CD8-positive, alpha-beta memory T cell (primary cell): ENCODE results near the gene ACY1. TPM values are rescaled to one million over a fixed set of nuclear protein-coding genes. Genes with fewer than 3 reads are reported as not detected.
A peak's percentile ranks its signal among the peaks of the same experiment; 100 is the strongest.
"Not testable (repeated sequence)": the region's sequence is repeated elsewhere in the genome, so short reads cannot be mapped to it uniquely, and the experiment has no call there.

Experiments used
- CTCF ChIA-PET: fragments of 350-600 bp; sonication (Branson Sonifier 250); formaldehyde crosslinking; loops from one replicate; lab custom pipeline; 2021; ENCODE audit warnings: antibody characterized with exemption; lab: Charles Lee
- POLR2A ChIA-PET: fragments of 350-600 bp; sonication (Branson Sonifier 250); formaldehyde crosslinking; loops from one replicate; lab custom pipeline; 2021; ENCODE audit warnings: antibody characterized with exemption; lab: Charles Lee
- DNase-seq, 5 donors: peaks; one replicate each; pipeline versions ENCODE4 v3.0.0 to v3.0.0-alpha.2; 2020 to 2022; ENCODE audit warnings: mixed read lengths in 1 of 5
- H3K27ac ChIP-seq: one replicate; pipeline ENCODE4 v1.7.0; 2013; ENCODE audit warnings: low read depth, mild to moderate bottlenecking, low read length, moderate library complexity
- H3K27me3 ChIP-seq: 2 replicates; pipeline ENCODE4 v1.7.0; 2013; ENCODE audit warnings: low read length, mild to moderate bottlenecking; ENCODE audit not compliant: insufficient read depth, poor library complexity, severe bottlenecking
- H3K36me3 ChIP-seq: 2 replicates; pipeline ENCODE4 v1.7.0; 2013; ENCODE audit warnings: mild to moderate bottlenecking, low read length, moderate library complexity; ENCODE audit not compliant: insufficient read depth
- H3K4me1 ChIP-seq: 2 replicates; pipeline ENCODE4 v1.7.0; 2013; ENCODE audit warnings: mild to moderate bottlenecking, low read length, moderate library complexity; ENCODE audit not compliant: insufficient read depth
- H3K4me3 ChIP-seq: 2 replicates; pipeline ENCODE4 v1.7.0; 2013; ENCODE audit warnings: mild to moderate bottlenecking, low read length
- H3K9me3 ChIP-seq: 2 replicates; pipeline ENCODE4 v1.7.0; 2013; ENCODE audit warnings: mild to moderate bottlenecking, low read length
- H3K27ac Mint-ChIP-seq, 8 donors: one replicate each; pipeline ENCODE4 v1.8.0; 2020 to 2021; ENCODE audit warnings: mixed read lengths in 8 of 8, mild to moderate bottlenecking in 6 of 8, inconsistent platforms in 3 of 8, moderate library complexity in 3 of 8
- H3K27me3 Mint-ChIP-seq, 2 donors: one replicate each; pipeline ENCODE4 v1.8.0; 2020 to 2021; ENCODE audit warnings: mixed read lengths in 2 of 2, mild to moderate bottlenecking in 1 of 2, moderate library complexity in 1 of 2
- H3K36me3 Mint-ChIP-seq, 3 donors: one replicate each; pipeline ENCODE4 v1.8.0; 2020 to 2021; ENCODE audit warnings: mixed read lengths in 3 of 3, inconsistent platforms in 1 of 3, mild to moderate bottlenecking in 1 of 3
- H3K4me1 Mint-ChIP-seq, 3 donors: one replicate each; pipeline ENCODE4 v1.8.0; 2020 to 2021; ENCODE audit warnings: mixed read lengths in 3 of 3, inconsistent platforms in 1 of 3, mild to moderate bottlenecking in 1 of 3
- H3K4me3 Mint-ChIP-seq, 7 donors: one replicate each; pipeline ENCODE4 v1.8.0; 2020 to 2021; ENCODE audit warnings: mixed read lengths in 7 of 7, mild to moderate bottlenecking in 6 of 7, moderate library complexity in 4 of 7, inconsistent platforms in 2 of 7
- H3K9me3 Mint-ChIP-seq, 5 donors: one replicate each; pipeline ENCODE4 v1.8.0; 2020 to 2022; ENCODE audit warnings: mixed read lengths in 5 of 5, mild to moderate bottlenecking in 3 of 5, moderate library complexity in 2 of 5, inconsistent platforms in 1 of 5
- polyA plus RNA-seq: library from polyadenylated mRNA; unstranded; fragments of 300-500 nt; fragmentation: Illumina TruSeq; gene quantifications from one replicate; pipeline ENCODE4 v1.2.3, GENCODE V29; 2021
- total RNA-seq, 2 experiments: library from RNA; stranded (reverse); gene quantifications; one replicate each; pipeline ENCODE4 v1.2.3, GENCODE V29; 2021

The ACY1 gene
- total and polyA plus RNA-seq, 3 experiments from 2014 or later: 13.8 to 49.0 (median 46.1) TPM

GRCh38 chr3:51988286-51989146 lies 5.2 kb downstream of the ACY1 start:
- no peaks in the 10 kb centered on the region for H3K27me3 ChIP-seq
- Mint-ChIP-seq H3K27me3 (no peaks in the 10 kb centered on the region), H3K4me1 (peaks cover 13 to 22% (median 22%) of the 10 kb centered on the region in 3 donors), H3K36me3 (peaks cover 0 to 22% (median 0%) of the 10 kb centered on the region in 3 donors), H3K9me3 (no peaks in the 10 kb centered on the region), H3K4me3 (no peak overlapping the region), H3K27ac (peak overlapping the region in 6 of 8 donors; percentile 6 to 89 (median 56))
- DNase-seq: no peak
- no peak overlapping the region for H3K4me3 ChIP-seq
- no peaks in the 10 kb centered on the region for H3K9me3 ChIP-seq
- H3K4me1 ChIP-seq: peaks cover 3% of the 10 kb centered on the region
- ChIA-PET CTCF (interaction anchor here (2.7 kb wide), 1 partner anchor 15 kb away, joined by 10 read pairs; the partner anchor contains the start of gene ABHD14B), POLR2A (no interaction called here)
- peaks cover 10% of the 10 kb centered on the region for H3K36me3 ChIP-seq
- no peak overlapping the region for H3K27ac ChIP-seq

GRCh38 chr3:51990501-51990971 lies 7.2 kb downstream of the ACY1 start:
- H3K9me3 Mint-ChIP-seq, H3K9me3 ChIP-seq, H3K4me3 ChIP-seq, POLR2A ChIA-PET, H3K27me3 ChIP-seq, H3K27ac Mint-ChIP-seq, DNase-seq, H3K4me3 Mint-ChIP-seq, H3K27ac ChIP-seq, H3K27me3 Mint-ChIP-seq: not testable (repeated sequence)
- H3K4me1 Mint-ChIP-seq: peaks cover 23 to 36% (median 36%) of the 10 kb centered on the region in 3 donors
- Histone ChIP-seq H3K4me1 (peaks cover 17% of the 10 kb centered on the region), H3K36me3 (peaks cover 22% of the 10 kb centered on the region)
- CTCF ChIA-PET: interaction anchor here (1.1 to 2.0 kb wide), 4 partner anchors 8 to 48 kb away, joined by 3 to 7 read pairs (median 5); partner anchors contain the start of genes ABHD14B, ACY1 and PARP3
- peaks cover 1 to 42% (median 5%) of the 10 kb centered on the region in 3 donors for H3K36me3 Mint-ChIP-seq

- H3K27ac ChIP-seq: no peak overlapping the region
- peaks cover 22% of the 10 kb centered on the region for H3K36me3 ChIP-seq
- ChIA-PET POLR2A (interaction anchor here (0.5 to 1.4 kb wide), 2 partner anchors 9 to 1051 kb away, joined by 3 to 4 read pairs; partner anchors contain the start of gene ACY1), CTCF (interaction anchor here (0.9 to 2.0 kb wide), 6 partner anchors 9 to 50 kb away, joined by 3 to 7 read pairs (median 4); partner anchors contain the start of genes ABHD14B, ACY1 and PARP3)
- Mint-ChIP-seq H3K27ac (peak overlapping the region in 3 of 8 donors; percentile 2 to 66 (median 47)), H3K36me3 (peaks cover 3 to 45% (median 5%) of the 10 kb centered on the region in 3 donors), H3K27me3 (no peaks in the 10 kb centered on the region), H3K4me1 (peaks cover 30 to 48% (median 46%) of the 10 kb centered on the region in 3 donors), H3K9me3 (no peaks in the 10 kb centered on the region), H3K4me3 (no peak overlapping the region)
- no peaks in the 10 kb centered on the region for H3K27me3 ChIP-seq
- H3K4me3 ChIP-seq: no peak overlapping the region
- peaks cover 17% of the 10 kb centered on the region for H3K4me1 ChIP-seq
- H3K9me3 ChIP-seq: no peaks in the 10 kb centered on the region
- no peak for DNase-seq
Measured at GRCh38 chr3:51992017-51992682, 8.8 kb downstream of the ACY1 start.

GRCh38 chr3:51993657-51994056 lies 10.3 kb downstream of the ACY1 start:
- H3K36me3 Mint-ChIP-seq: peaks cover 3 to 45% (median 5%) of the 10 kb centered on the region in 3 donors
- POLR2A ChIA-PET, H3K27me3 Mint-ChIP-seq, DNase-seq, H3K9me3 Mint-ChIP-seq, H3K4me3 ChIP-seq, H3K27ac ChIP-seq, H3K27me3 ChIP-seq, H3K9me3 ChIP-seq: not testable (repeated sequence)
- Histone ChIP-seq H3K36me3 (peaks cover 22% of the 10 kb centered on the region), H3K4me1 (peaks cover 17% of the 10 kb centered on the region)
- H3K4me1 Mint-ChIP-seq: peaks cover 30 to 49% (median 46%) of the 10 kb centered on the region in 3 donors
- peak overlapping the region in 6 of 8 donors; percentile 17 to 100 (median 50) for H3K27ac Mint-ChIP-seq
- CTCF ChIA-PET: interaction anchor here (1.0 to 1.7 kb wide), 2 partner anchors 19 to 36 kb away, joined by 3 to 4 read pairs; partner anchors contain the start of gene ABHD14A
- H3K4me3 Mint-ChIP-seq: peak overlapping the region in 5 of 7 donors; percentile 48 to 97 (median 54)

- H3K27me3 Mint-ChIP-seq: peaks cover 0 to under 1% of the 10 kb centered on the region in 2 donors
- Histone ChIP-seq H3K36me3 (peaks cover 22% of the 10 kb centered on the region), H3K4me3 (peak overlapping the region; percentile 97), H3K27ac (peak overlapping the region; percentile 91), H3K9me3 (no peaks in the 10 kb centered on the region), H3K4me1 (peaks cover 17% of the 10 kb centered on the region), H3K27me3 (no peaks in the 10 kb centered on the region)
- peak overlapping the region; percentile 91 to 100 (median 100) for H3K27ac Mint-ChIP-seq
- ChIA-PET CTCF (interaction anchor here (1.0 to 2.4 kb wide), 6 partner anchors 12 to 345 kb away, joined by 3 to 20 read pairs (median 6); partner anchors contain the start of genes ABHD14A, ABHD14B, ACY1 and PARP3), POLR2A (no interaction called here)
- peaks cover 3 to 45% (median 5%) of the 10 kb centered on the region in 3 donors for H3K36me3 Mint-ChIP-seq
- no peak for DNase-seq
- peak overlapping the region; percentile 94 to 100 (median 100) for H3K4me3 Mint-ChIP-seq
- H3K9me3 Mint-ChIP-seq: no peaks in the 10 kb centered on the region
- H3K4me1 Mint-ChIP-seq: peaks cover 30 to 49% (median 46%) of the 10 kb centered on the region in 3 donors
Measured at GRCh38 chr3:51994530-51994929, 11.2 kb downstream of the ACY1 start.

GRCh38 chr3:51995346-51996163 lies 12.2 kb downstream of the ACY1 start, which contains the start of gene RPL29:
RPL29 (minus strand) TSS chr3:51995895; CDS start chr3:51995461, 434 bp downstream.
- H3K4me1 Mint-ChIP-seq: peaks cover 30 to 49% (median 46%) of the 10 kb centered on the region in 3 donors
- H3K27ac ChIP-seq: peak within 1 kb of the TSS; percentile 91
- ChIA-PET POLR2A (interaction anchor here (0.6 to 1.7 kb wide), 10 partner anchors 9 to 1492 kb away, joined by 3 to 12 read pairs (median 5); partner anchors contain the start of genes ABHD14B, ACY1, CACNA2D2 and DUSP7), CTCF (interaction anchor here (0.6 to 2.4 kb wide), 12 partner anchors 13 to 344 kb away, joined by 3 to 20 read pairs (median 4); partner anchors contain the start of genes ABHD14B, ACY1, PARP3 and RRP9)
- peak within 1 kb of the TSS; percentile 94 to 100 (median 100) for H3K4me3 Mint-ChIP-seq
- H3K27me3 Mint-ChIP-seq: peaks cover 0 to 1% of the 10 kb centered on the region in 2 donors
- H3K4me3 ChIP-seq: peak within 1 kb of the TSS; percentile 97
- no peaks in the 10 kb centered on the region for H3K9me3 ChIP-seq
- H3K27ac Mint-ChIP-seq: peak within 1 kb of the TSS; percentile 91 to 100 (median 100)
- peak; percentile 84 to 91 (median 90) for DNase-seq
- H3K27me3 ChIP-seq: no peaks in the 10 kb centered on the region
- peaks cover 17% of the 10 kb centered on the region for H3K4me1 ChIP-seq
- H3K36me3 ChIP-seq: peaks cover 22% of the 10 kb centered on the region
- H3K36me3 Mint-ChIP-seq: peaks cover 3 to 45% (median 5%) of the 10 kb centered on the region in 3 donors
- no peaks in the 10 kb centered on the region for H3K9me3 Mint-ChIP-seq
